GM13976 (cell line): ENCODE data around the gene TMEM143.
"Not testable (repeated sequence)": the region's sequence is repeated elsewhere in the genome, so short reads cannot be mapped to it uniquely, and the experiment has no call there.

Experiments used
- DNase-seq: peaks from one replicate; pipeline ENCODE4 v3.0.0; 2012; ENCODE audit warnings: low spot score
- in situ Hi-C: fragments of 300-500 bp; cut with MboI; formaldehyde crosslinking; loops from one replicate; pipeline ENCODE4 v1.12.0; 2022; ENCODE audit warnings: low sequenced_read_pairs, mixed read lengths, inconsistent platforms; ENCODE audit not compliant: unreplicated experiment
- TF ChIP-seq, protein P1 (sequence below): IDR thresholded peaks from 2 replicates; pipeline ENCODE4 v1.5.1; 2012; ENCODE audit warnings: borderline replicate concordance, mild to moderate bottlenecking; ENCODE audit not compliant: insufficient read depth; ENCODE audit errors: extremely low read depth, missing control alignments, control extremely low read depth

TMEM143 gene

DNA sequence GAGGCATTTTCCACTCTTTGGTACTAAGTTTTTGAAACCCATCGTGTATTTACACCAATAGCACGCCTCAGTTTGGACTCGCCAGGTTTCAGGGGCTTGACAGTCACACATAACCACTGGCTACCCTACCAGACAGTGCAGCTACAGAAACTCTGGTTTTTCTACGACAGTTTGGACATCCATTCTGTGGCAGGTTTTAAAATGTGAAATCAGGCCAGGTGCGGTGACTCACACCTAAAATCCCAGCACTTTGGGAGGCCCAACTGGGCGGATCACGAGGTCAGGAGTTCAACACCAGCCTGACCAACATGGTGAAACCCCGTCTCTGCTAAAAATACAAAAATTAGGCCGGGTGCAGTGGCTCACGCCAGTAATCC, 14.4 kb upstream of the TMEM143 start:
- DNase-seq: no peak
- in situ Hi-C loops: no loop called here
- TF ChIP-seq, protein P1, sequence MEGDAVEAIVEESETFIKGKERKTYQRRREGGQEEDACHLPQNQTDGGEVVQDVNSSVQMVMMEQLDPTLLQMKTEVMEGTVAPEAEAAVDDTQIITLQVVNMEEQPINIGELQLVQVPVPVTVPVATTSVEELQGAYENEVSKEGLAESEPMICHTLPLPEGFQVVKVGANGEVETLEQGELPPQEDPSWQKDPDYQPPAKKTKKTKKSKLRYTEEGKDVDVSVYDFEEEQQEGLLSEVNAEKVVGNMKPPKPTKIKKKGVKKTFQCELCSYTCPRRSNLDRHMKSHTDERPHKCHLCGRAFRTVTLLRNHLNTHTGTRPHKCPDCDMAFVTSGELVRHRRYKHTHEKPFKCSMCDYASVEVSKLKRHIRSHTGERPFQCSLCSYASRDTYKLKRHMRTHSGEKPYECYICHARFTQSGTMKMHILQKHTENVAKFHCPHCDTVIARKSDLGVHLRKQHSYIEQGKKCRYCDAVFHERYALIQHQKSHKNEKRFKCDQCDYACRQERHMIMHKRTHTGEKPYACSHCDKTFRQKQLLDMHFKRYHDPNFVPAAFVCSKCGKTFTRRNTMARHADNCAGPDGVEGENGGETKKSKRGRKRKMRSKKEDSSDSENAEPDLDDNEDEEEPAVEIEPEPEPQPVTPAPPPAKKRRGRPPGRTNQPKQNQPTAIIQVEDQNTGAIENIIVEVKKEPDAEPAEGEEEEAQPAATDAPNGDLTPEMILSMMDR: no peak

DNA sequence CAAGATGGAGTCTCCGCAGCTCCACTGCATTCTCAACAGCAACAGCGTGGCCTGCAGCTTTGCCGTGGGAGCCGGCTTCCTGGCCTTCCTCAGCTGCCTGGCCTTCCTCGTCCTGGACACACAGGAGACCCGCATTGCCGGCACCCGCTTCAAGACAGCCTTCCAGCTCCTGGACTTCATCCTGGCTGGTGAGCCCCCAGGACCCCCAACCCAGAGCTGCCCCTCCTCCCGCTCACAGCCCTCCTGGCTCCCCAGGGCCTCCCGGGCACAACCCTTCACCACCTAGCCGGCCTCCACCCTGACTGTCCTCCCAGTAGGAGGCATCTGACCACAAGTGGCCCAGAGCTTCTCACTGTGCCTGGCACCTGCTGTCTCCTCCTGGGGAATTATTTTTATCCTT, 9.8 kb upstream of the TMEM143 start:
- DNase-seq: no peak
- TF ChIP-seq, protein P1: no peak
- in situ Hi-C loops: no loop called here

DNA sequence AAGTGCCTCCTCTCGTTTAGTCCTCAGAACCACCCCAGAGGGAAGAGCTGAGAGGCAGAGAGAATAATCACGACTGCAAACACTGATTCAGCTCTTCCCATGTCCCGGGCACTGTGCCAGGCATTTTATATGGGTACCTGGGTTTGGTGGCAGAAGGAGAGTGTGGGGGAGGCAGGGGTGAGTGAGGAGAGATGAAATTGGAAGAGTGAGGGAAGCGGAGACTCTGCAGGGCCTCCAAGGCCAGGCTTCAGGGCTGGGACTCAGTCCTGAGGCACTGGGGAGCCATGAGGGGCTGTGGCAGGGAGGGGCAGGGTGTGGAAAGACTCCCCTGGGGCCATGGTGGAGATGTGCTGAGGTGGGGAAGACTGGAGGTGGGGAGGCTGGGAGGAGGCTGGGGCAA, 9.2 kb upstream of the TMEM143 start:
- DNase-seq: no peak
- in situ Hi-C loops: no loop called here
- TF ChIP-seq, protein P1: no peak

DNA sequence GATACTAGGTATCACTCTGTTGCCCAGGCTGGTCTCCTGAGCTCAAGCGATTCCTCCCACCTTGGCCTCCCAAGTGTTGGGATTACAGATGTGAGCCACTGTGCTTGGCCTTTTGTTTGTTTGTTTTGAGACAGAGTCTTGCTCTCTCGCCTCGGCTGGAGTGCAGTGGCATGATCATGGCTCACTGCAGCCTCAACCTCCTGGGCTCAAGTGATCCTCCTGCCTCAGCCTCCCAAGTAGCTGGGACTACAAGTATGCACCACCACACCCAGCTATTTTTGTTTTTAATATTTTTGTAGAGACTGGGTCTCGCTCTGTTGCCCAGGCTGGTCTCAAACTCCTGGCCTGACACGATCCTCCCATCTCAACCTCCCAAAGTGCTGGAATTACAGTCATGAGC, 8.0 kb upstream of the TMEM143 start:
- DNase-seq, in situ Hi-C loops: not testable (repeated sequence)

DNA sequence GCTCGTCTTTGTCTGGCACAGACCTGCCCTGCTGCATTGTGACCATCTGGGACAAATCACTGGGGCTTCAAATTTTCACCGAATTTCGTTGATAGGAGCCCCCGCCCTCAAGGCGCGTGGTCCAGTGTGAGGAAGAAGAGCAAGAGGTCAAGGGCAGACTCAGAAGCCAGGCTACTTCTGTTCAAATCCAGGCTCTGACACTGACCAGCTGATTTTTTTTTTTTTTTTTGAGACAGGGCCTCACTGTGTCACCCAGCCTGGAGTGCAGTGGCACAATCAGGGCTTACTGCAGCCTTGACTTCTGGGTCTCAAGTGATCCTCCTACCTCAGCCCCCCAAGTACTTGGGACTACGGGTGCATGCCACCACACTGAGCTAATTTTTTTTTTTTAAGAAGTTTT, 7.6 kb upstream of the TMEM143 start:
- no peak for DNase-seq
- TF ChIP-seq, protein P1: no peak
- in situ Hi-C loops: no loop called here

DNA sequence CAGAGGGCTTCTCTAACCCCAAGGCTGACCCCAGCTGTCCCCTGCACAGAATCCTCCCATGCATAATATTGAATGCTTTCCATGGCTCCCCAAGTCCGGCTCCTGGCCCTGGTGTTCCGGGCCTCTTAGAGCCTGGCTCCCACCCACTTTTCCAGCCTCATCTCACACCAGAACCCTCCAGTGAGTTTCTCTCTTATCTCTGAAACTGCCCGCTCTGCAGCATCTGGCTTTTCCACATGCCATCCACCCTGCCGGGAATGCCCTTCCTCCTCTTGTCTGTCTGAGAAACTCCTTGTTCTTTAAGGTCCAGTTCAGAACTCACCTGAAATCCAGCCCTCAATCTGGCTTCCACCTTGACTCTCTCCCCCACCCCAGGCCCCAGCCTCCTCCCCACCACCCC, 7.2 kb upstream of the TMEM143 start:
- TF ChIP-seq, protein P1: no peak
- DNase-seq: no peak
- in situ Hi-C loops: no loop called here

DNA sequence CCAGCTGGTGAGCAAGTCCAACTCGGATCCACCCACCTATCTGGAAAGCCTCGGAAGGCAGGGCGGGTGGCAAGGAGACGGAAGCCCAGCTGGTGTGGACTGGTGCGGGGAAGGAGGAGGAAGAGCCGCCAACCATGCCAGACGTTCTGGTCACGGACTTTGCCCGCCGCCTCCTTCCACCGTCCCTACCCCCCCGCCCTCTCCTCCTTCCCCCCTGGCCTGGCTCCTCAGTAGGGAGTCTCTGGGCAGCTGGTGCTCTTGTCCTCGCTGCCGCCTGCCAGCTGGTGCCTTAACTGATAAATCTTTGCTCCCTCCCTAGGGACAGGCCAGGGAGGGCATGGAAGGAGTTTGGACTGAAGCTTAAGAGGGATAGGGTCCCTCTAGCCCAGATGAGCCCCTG, 5.2 kb upstream of the TMEM143 start:
- in situ Hi-C loops: no loop called here
- TF ChIP-seq, protein P1: no peak
- DNase-seq: no peak
